Fibroblast of skin of scalp (primary cell): ENCODE results near the gene OXNAD1.
A peak's percentile ranks its signal among the peaks of the same experiment; 100 is the strongest.

Source experiments
- DNase-seq: peaks from one replicate; pipeline ENCODE4 v3.0.0-alpha.2; 2013

OXNAD1 gene

GRCh38 chr3:16247282-16248061 lies 17.5 kb upstream of the OXNAD1 start:
- peak; percentile 86 for DNase-seq

- DNase-seq = no peak
Observed at GRCh38 chr3:16248556-16248955, 16.5 kb upstream of the OXNAD1 start.

DNA sequence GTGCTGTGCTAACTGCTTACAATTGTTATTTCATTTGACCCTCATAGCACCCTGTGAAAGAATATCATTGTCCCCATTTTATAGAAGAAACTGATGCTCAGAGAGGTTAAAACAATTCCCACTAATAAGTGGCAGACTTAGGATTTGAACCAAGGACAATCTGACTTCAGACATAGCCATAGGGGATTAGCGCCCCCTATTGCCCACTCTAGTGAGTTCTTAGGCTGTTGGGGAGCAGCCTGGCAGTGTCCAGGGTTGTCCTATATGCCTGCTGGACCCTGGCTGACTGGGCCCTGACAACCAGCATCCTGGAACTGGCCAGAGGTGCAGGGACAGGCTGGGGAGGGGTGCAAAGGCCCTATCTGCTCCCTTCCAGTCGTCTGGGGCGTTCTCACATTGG lies 15.7 kb upstream of the OXNAD1 start:
- DNase-seq = peak; percentile 45

- DNase-seq = no peak
Observed at GRCh38 chr3:16249886-16250285, 15.1 kb upstream of the OXNAD1 start.

GRCh38 chr3:16251316-16252085 lies 13.5 kb upstream of the OXNAD1 start:
- DNase-seq = no peak

DNA sequence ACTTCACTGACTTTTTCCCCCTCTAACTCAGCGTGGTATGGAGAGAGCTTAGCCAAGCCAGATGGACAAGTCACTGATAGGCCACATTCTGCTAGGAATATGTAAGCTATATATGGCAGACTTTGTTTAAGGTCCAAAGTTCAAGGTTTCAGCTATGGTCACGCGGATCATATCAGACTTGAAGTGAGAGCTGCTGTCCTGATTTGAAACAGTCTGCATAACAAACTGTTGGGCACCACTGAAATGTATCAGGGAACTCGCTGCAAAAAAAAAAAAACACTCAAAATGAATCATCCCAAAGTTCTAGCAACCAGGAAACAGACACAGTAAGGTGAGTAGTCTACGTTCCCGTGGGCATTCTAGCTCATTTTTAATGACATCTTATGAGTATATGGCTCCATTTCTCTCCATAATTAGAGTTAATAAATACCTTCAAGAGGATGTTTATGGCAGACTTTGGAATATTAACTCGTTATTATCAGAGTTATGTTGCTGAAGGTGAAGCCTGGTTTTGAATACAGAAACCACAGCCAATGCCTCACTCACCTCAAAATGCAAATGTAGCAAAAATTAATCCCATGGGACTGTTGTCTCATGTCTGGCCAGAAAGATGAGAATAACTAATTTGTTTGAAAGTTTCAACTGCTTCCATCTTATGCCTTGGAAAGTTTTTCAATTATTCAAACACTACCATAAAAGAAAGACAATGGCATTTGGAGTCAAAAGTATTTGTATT lies 12.6 kb upstream of the OXNAD1 start:
- DNase-seq = no peak

- DNase-seq = no peak
Observed at GRCh38 chr3:16252988-16253387, 12.0 kb upstream of the OXNAD1 start.

DNA sequence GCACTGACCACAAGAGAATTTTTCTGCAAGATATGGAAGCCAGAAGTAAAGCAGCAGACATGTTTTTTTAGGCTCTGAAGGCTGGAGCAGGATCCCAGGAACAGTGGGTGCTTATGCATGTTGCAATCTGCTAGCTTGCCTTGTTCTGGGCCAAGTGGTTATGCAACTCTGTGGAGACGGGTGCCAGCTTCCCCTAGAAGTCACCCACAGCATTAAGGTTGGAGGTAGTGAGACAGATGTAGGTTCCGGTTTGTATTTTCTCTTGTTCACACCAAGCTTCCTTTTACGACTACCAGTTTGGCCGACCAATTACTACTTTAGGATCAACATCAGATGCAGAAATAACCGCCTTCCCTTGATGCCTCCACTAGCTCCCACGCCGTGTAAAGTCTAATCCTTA lies 11.4 kb upstream of the OXNAD1 start:
- DNase-seq = no peak

DNA sequence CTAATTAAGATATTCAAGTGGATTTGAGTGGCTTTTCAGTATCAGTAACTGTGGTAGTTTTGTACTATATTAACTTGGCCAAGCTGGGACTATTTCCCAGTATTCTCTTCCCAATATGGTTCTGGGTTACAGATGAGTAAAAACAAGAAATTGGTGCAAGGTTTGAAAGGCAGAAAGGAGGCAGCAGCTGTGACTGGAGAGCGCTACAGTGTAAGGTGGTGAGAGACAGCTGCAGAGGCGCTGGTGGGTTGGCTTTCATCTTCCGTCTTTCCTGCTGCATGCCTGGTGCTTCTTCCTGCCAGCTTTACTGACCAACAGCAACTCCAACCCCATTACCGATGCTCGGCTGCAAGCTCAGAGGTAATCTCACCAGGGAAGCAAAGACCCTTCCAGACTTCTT lies 10.1 kb upstream of the OXNAD1 start:
- no peak for DNase-seq

- no peak for DNase-seq
Observed at GRCh38 chr3:16255326-16255725, 9.7 kb upstream of the OXNAD1 start.

- DNase-seq = no peak
Observed at GRCh38 chr3:16255726-16256125, 9.3 kb upstream of the OXNAD1 start.

- no peak for DNase-seq
Observed at GRCh38 chr3:16257309-16257708, 7.7 kb upstream of the OXNAD1 start.

- DNase-seq = no peak
Observed at GRCh38 chr3:16258177-16258576, 6.8 kb upstream of the OXNAD1 start.

DNA sequence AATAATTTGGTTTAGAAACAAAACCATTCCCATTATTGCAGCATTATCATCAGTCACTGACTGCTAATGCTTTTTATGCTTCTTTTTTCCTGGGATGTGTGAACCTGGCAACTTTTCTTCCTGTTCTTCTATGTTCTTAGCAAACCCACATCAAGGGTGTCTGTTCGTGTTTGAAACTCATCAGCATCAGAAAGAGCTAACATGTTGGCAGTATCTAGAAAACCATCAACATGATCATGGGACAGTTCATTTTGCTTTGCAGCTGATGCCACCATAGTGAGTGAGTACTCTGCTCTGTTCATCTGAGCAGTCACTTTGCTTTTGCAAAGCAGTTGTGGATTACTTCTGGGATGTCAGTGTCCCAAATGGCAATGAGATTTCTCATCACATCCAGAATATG lies 6.1 kb upstream of the OXNAD1 start:
- no peak for DNase-seq

GRCh38 chr3:16260046-16260445 lies 5.0 kb upstream of the OXNAD1 start:
- DNase-seq = no peak

GRCh38 chr3:16262174-16262573 lies 2.8 kb upstream of the OXNAD1 start:
- DNase-seq = no peak

GRCh38 chr3:16264174-16264707 lies 771 bp upstream of the OXNAD1 start:
- no peak for DNase-seq

DNA sequence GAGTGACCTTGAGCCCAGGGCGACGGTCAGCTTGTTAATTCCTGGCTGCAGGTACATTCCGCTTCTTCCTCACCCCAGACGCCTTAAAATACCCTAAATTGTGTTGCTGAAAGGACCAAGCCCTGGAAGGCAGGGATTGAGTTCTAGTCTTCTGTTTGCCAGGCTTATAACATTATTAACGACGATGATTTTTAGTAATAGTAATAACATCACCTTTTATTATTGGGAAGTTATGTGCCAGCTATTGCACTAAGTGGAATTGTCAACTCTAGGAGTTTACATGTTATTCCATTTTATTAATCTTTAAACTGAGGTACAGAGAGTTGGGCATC lies 409 bp downstream of the OXNAD1 start:
- DNase-seq = no peak

- DNase-seq = no peak
Observed at GRCh38 chr3:16266714-16267113, 1.7 kb downstream of the OXNAD1 start.

DNA sequence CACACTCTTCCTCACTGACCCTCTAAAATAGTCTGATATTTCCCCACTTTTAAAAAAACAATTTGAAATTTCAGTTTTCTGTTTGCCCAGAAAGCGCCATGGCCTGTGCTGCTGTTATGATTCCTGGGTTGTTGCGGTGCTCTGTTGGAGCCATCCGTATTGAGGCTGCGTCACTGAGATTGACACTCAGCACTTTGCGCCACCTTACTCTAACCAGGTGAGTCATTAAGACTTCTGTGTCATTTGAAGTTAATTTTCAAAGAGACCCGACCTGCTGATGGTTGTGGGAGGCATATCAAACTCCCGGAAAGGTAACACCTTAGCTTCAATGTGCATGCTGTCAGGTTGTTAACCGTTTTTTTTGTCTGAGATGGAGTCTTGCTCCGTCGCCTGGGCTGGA lies 5.8 kb downstream of the OXNAD1 start:
- DNase-seq = no peak

DNA sequence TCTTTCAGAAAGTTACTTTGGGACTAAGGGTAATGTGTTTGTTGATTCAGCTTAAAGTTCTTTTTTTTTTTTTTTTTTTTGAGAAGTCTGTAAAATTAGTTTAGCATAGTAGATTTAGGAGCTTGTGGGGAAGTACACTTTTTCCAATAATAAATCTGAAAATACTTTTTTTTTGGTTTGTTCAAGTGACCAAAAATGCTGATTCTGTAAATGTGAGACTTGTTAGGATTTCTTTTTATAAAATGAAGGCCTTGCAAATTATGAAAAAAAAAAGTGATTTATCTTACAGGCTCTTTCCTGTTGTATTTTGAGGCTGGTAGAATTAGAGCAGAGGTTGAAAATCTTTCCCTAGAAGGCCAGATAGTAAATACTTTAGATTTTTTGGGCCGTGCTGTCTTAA lies 7.6 kb downstream of the OXNAD1 start:
- no peak for DNase-seq

- DNase-seq = no peak
Observed at GRCh38 chr3:16273867-16274266, 8.9 kb downstream of the OXNAD1 start.

DNA sequence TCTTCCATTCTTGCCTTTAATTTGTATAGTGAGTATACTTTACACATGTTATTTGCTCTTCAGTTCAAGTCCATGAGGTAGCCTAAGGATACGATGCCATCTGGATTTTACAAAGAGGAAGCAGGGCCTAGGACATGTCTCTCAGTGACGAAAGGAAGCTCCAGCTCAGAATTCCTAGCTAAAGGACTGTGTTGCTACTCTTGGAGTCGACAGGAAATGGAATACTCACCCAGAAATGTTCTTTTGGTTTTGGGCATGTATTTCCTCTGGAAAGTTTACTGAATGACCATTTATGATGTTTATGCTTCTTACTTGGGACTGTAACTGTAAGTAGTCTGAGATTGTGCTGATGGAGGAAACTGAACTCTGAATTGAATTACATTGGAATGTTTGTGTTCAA lies 12.5 kb downstream of the OXNAD1 start:
- DNase-seq = peak; percentile 30
